ENCODE measurements around the gene SCN1A.

Gene SCN1A

DNA sequence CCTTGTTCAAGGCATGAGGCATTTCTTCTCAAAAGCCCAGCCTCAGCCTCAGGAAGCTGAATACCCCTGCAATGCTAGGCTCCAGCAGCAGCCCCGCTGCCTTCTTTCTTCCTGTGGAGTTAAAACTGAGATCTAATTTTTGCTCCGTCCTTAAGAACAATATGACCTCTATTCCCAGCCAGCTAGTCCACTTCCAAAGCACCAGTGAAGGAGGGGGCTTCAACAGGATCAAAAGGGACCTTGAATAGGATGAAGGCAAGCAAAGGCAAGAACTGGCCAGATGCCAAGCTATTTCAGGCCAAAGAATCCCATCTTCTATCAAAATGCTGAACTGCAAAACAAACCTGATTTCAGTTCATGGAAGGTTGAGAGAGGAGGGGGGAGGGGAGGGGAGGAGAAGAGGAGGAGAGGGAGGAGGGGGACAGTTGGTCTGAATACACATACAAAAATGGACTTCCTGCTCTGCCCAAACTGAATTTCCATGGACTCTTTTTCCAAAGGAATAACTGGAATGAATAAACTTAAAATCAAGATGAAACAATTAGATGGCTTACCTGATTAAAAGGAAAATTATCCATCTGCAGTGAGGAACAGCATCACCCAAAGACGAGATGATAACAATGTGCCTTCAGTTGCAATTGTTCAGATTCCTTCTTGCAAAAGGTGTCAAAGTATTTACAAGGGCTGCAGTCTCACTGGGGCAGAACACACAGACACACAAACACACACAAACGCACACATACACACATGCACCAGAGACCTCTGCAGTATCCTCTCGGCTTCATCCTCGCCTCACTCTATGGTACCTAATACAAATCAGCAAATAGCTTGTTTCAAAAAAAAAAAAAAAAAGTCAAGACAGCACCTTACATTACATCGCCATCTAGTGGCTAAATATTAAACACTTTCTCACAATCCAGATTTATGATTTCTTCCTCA lies at the start of gene SCN1A:
Gene SCN1A, minus strand, starts transcription at position 804 of the 939 bp plus-strand sequence. CDS start 54,399 bp downstream, outside the sequence.
- H3K27me3 Mint-ChIP-seq (ENCODE audit: low read depth, poor library complexity), result peaks cover 5% of the 10 kb centered on the region
- H3K4me1 Mint-ChIP-seq, result peaks cover 6% of the 10 kb centered on the region
- H3K27ac Mint-ChIP-seq, result no peak within 1 kb of the TSS
- H3K4me3 Mint-ChIP-seq, result no peak within 1 kb of the TSS
- H3K36me3 Mint-ChIP-seq (ENCODE audit: low read depth), result no peaks in the 10 kb centered on the region
- no peaks in the 10 kb centered on the region for H3K9me3 Mint-ChIP-seq
- no peak for DNase-seq
- peak; percentile 74 for TF ChIP-seq CTCF (IDR thresholded peaks at IDR 0.05)

DNA sequence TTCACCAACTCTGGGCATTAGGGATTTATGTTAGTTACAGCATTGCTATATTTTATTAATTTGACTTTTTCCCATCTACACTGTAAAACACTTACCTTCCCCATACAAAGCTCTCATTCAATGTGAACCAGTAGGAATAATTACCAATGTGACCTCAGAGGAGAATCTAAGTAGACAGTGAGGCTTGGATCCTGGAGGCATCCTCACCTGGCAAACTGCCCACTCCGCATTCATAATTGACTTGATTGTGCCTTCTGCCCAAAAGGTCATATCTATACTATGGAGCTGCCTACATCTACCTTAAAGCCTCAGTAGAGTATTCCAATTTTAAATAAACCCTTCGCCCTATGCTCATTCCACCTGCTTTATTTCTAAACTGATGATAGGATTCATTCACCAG lies 45.4 kb upstream of the SCN1A start:
- Mint-ChIP-seq H3K36me3 (ENCODE audit: low read depth) (no peaks in the 10 kb centered on the region), H3K9me3 (no peaks in the 10 kb centered on the region), H3K4me3 (no peak overlapping the region), H3K4me1 (no peaks in the 10 kb centered on the region), H3K27me3 (ENCODE audit: low read depth, poor library complexity) (peaks cover 3% of the 10 kb centered on the region), H3K27ac (no peak overlapping the region)
- no peak for DNase-seq
- no peak for TF ChIP-seq CTCF (IDR thresholded peaks at IDR 0.05)

- no peak for DNase-seq
Measured at GRCh38 chr2:166171216-166171615, 43.4 kb upstream of the SCN1A start.

GRCh38 chr2:166170356-166170755 lies 42.5 kb upstream of the SCN1A start:
- H3K4me1 Mint-ChIP-seq, result peaks cover 5% of the 10 kb centered on the region
- H3K9me3 Mint-ChIP-seq, result no peaks in the 10 kb centered on the region
- no peak overlapping the region for H3K4me3 Mint-ChIP-seq
- no peaks in the 10 kb centered on the region for H3K36me3 Mint-ChIP-seq (ENCODE audit: low read depth)
- peaks cover 5% of the 10 kb centered on the region for H3K27me3 Mint-ChIP-seq (ENCODE audit: low read depth, poor library complexity)
- no peak overlapping the region for H3K27ac Mint-ChIP-seq
- DNase-seq, result no peak
- no peak for TF ChIP-seq CTCF (IDR thresholded peaks at IDR 0.05)

More at GRCh38 chr2:166171216-166171615, 43.4 kb upstream of the SCN1A start:
- Mint-ChIP-seq H3K27me3 (ENCODE audit: low read depth, poor library complexity) (peaks cover 5% of the 10 kb centered on the region), H3K36me3 (ENCODE audit: low read depth) (no peaks in the 10 kb centered on the region), H3K4me3 (no peak overlapping the region), H3K4me1 (peaks cover 5% of the 10 kb centered on the region), H3K9me3 (no peaks in the 10 kb centered on the region), H3K27ac (peak overlapping the region; percentile 52)
- no peak for TF ChIP-seq CTCF (IDR thresholded peaks at IDR 0.05)

DNA sequence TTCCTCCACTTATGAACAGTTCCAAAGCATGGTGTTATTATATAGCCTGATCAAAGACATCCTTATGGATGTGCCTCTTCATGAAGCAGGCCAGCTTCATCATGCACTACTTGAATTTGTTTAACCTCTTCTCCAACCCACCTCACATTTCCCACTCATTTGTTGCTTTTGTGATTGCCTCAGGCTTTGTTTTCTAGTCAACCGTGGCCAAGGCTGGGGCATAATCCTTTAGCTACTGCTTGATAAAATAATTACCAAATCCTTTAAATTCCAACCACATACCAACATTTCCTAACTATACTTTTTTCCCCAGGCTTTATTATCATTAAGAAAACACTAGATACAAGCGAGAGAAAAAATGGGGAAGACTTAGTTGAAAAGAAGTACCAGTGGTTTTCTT lies 39.6 kb upstream of the SCN1A start:
- no peak for DNase-seq
- Mint-ChIP-seq H3K27ac (no peak overlapping the region), H3K27me3 (ENCODE audit: low read depth, poor library complexity) (peaks cover 3% of the 10 kb centered on the region), H3K4me3 (no peak overlapping the region), H3K9me3 (no peaks in the 10 kb centered on the region), H3K36me3 (ENCODE audit: low read depth) (no peaks in the 10 kb centered on the region), H3K4me1 (peaks cover 5% of the 10 kb centered on the region)
- no peak for TF ChIP-seq CTCF (IDR thresholded peaks at IDR 0.05)

GRCh38 chr2:166163775-166164174 lies 36.0 kb upstream of the SCN1A start:
- no peaks in the 10 kb centered on the region for H3K9me3 Mint-ChIP-seq
- H3K27ac Mint-ChIP-seq, result no peak overlapping the region
- H3K4me3 Mint-ChIP-seq, result no peak overlapping the region
- H3K36me3 Mint-ChIP-seq (ENCODE audit: low read depth), result no peaks in the 10 kb centered on the region
- no peak for DNase-seq
- TF ChIP-seq CTCF (IDR thresholded peaks at IDR 0.05), result no peak
- peaks cover 3% of the 10 kb centered on the region for H3K27me3 Mint-ChIP-seq (ENCODE audit: low read depth, poor library complexity)
- H3K4me1 Mint-ChIP-seq, result peaks cover 5% of the 10 kb centered on the region

All from nephron progenitor cell (in vitro differentiated cells).